ENCODE data around the gene ZNF33B. TPM values are rescaled to one million over a fixed set of nuclear protein-coding genes. Genes with fewer than 3 reads are reported as not detected.
A peak's percentile ranks its signal among the peaks of the same experiment; 100 is the strongest.
"Not testable (repeated sequence)": the region's sequence is repeated elsewhere in the genome, so short reads cannot be mapped to it uniquely, and the experiment has no call there.

The ZNF33B gene
- total RNA-seq (10 to 100 TPM; 21.0 to 25.5 TPM), polyA plus RNA-seq (ENCODE audit: insufficient read length in 6 of 6) (10 to 100 TPM; 34.6 to 46.9 (median 39.8) TPM)
- long read RNA-seq, donor 1, full-length matches to known transcripts: 3 of 8 reads
- long read RNA-seq, donor 1, partial matches to known transcripts: 5 of 8 reads
- long read RNA-seq, donor 1, other reads (novel, unspliced or antisense): 0 of 8 reads
- long read RNA-seq, donor 2, full-length matches to known transcripts: 3 of 10 reads
- long read RNA-seq, donor 2, partial matches to known transcripts: 0 of 10 reads
- long read RNA-seq, donor 2, other reads (novel, unspliced or antisense): 7 of 10 reads
- long read RNA-seq, donor 3, full-length matches to known transcripts: 1 of 1 reads
- long read RNA-seq, donor 3, partial matches to known transcripts: 0 of 1 reads
- long read RNA-seq, donor 3, other reads (novel, unspliced or antisense): 0 of 1 reads
- long read RNA-seq, donor 4, full-length matches to known transcripts: 1 of 3 reads
- long read RNA-seq, donor 4, partial matches to known transcripts: 0 of 3 reads
- long read RNA-seq, donor 4, other reads (novel, unspliced or antisense): 2 of 3 reads
- long read RNA-seq, donor 5, full-length matches to known transcripts: 5 of 5 reads
- long read RNA-seq, donor 5, partial matches to known transcripts: 0 of 5 reads
- long read RNA-seq, donor 5, other reads (novel, unspliced or antisense): 0 of 5 reads
- long read RNA-seq, donor 6, full-length matches to known transcripts: 4 of 4 reads
- long read RNA-seq, donor 6, partial matches to known transcripts: 0 of 4 reads
- long read RNA-seq, donor 6, other reads (novel, unspliced or antisense): 0 of 4 reads
- long read RNA-seq, donor 7: 0 reads
- long read RNA-seq, donor 8, partial matches to known transcripts: 0 of 1 reads
- long read RNA-seq, donor 8, other reads (novel, unspliced or antisense): 0 of 1 reads
- long read RNA-seq, donor 9: 0 reads
- long read RNA-seq, donor 10, partial matches to known transcripts: 1 of 6 reads
- long read RNA-seq, donor 10, other reads (novel, unspliced or antisense): 4 of 6 reads
- long read RNA-seq, donor 11, partial matches to known transcripts: 0 of 9 reads
- long read RNA-seq, donor 11, other reads (novel, unspliced or antisense): 9 of 9 reads
- long read RNA-seq, donor 12, full-length matches to known transcripts: 1 of 1 reads
- long read RNA-seq, donor 12, partial matches to known transcripts: 0 of 1 reads
- long read RNA-seq, donor 12, other reads (novel, unspliced or antisense): 0 of 1 reads

GRCh38 chr10:42638055-42638820, at the start of gene ZNF33B:
ZNF33B (minus strand) TSS chr10:42638570; CDS start chr10:42636928, 1,642 bp downstream.
- H3K4me3 ChIP-seq: peak within 1 kb of the TSS; percentile 75 to 87
- H3K9me3 ChIP-seq: no peaks in the 10 kb centered on the region
- intact Hi-C loops (cut with DNase I): no loop called here
- no peaks in the 10 kb centered on the region for H3K27me3 ChIP-seq
- peaks cover 0 to 10% of the 10 kb centered on the region in 2 donors for H3K4me1 ChIP-seq
- peaks cover 0 to 17% of the 10 kb centered on the region in 2 donors for H3K36me3 ChIP-seq
- ATAC-seq (peak; percentile 98), DNase-seq (peak; percentile 91 to 98 (median 96))
- TF ChIP-seq, protein P1, sequence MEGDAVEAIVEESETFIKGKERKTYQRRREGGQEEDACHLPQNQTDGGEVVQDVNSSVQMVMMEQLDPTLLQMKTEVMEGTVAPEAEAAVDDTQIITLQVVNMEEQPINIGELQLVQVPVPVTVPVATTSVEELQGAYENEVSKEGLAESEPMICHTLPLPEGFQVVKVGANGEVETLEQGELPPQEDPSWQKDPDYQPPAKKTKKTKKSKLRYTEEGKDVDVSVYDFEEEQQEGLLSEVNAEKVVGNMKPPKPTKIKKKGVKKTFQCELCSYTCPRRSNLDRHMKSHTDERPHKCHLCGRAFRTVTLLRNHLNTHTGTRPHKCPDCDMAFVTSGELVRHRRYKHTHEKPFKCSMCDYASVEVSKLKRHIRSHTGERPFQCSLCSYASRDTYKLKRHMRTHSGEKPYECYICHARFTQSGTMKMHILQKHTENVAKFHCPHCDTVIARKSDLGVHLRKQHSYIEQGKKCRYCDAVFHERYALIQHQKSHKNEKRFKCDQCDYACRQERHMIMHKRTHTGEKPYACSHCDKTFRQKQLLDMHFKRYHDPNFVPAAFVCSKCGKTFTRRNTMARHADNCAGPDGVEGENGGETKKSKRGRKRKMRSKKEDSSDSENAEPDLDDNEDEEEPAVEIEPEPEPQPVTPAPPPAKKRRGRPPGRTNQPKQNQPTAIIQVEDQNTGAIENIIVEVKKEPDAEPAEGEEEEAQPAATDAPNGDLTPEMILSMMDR (IDR thresholded peaks at IDR 0.05): no peak
- peak within 1 kb of the TSS; percentile 98 for H3K27ac ChIP-seq

GRCh38 chr10:42684517-42684916, 46.1 kb upstream of the ZNF33B start:
- Histone ChIP-seq H3K27ac (no peak overlapping the region), H3K4me1 (no peaks in the 10 kb centered on the region), H3K9me3 (no peaks in the 10 kb centered on the region), H3K4me3 (no peak overlapping the region), H3K36me3 (no peaks in the 10 kb centered on the region), H3K27me3 (no peaks in the 10 kb centered on the region)
- no peak for ATAC-seq
- DNase-seq: no peak
- intact Hi-C loops (cut with DNase I): no loop called here
- TF ChIP-seq, protein P1 (IDR thresholded peaks at IDR 0.05): no peak

DNA sequence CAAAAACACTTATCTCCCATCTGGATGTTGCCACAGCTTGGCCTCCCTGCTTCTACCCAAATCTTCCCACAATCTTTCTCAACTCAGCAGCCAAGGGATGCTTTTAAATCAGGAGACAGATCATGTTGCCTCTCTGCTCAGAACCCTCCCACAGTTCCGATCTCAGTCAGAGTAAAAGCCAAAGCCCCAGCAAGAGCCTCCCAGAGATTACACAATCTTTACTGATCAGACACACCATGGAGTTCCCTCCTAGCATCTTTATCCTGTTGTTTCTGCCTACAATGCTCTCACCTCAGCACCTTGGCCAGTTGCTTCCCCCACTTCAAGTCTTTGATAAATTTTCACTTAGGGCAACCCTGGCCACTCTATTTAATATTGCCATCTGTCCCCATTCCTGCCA, 41.9 kb upstream of the ZNF33B start:
- Histone ChIP-seq H3K9me3 (peaks cover 0 to 2% of the 10 kb centered on the region in 2 donors), H3K4me1 (no peaks in the 10 kb centered on the region), H3K27me3 (no peaks in the 10 kb centered on the region), H3K4me3 (no peak overlapping the region), H3K36me3 (no peaks in the 10 kb centered on the region), H3K27ac (no peak overlapping the region)
- DNase-seq (no peak), ATAC-seq (no peak)
- intact Hi-C loops (cut with DNase I): no loop called here
- TF ChIP-seq, protein P1 (IDR thresholded peaks at IDR 0.05): no peak

DNA sequence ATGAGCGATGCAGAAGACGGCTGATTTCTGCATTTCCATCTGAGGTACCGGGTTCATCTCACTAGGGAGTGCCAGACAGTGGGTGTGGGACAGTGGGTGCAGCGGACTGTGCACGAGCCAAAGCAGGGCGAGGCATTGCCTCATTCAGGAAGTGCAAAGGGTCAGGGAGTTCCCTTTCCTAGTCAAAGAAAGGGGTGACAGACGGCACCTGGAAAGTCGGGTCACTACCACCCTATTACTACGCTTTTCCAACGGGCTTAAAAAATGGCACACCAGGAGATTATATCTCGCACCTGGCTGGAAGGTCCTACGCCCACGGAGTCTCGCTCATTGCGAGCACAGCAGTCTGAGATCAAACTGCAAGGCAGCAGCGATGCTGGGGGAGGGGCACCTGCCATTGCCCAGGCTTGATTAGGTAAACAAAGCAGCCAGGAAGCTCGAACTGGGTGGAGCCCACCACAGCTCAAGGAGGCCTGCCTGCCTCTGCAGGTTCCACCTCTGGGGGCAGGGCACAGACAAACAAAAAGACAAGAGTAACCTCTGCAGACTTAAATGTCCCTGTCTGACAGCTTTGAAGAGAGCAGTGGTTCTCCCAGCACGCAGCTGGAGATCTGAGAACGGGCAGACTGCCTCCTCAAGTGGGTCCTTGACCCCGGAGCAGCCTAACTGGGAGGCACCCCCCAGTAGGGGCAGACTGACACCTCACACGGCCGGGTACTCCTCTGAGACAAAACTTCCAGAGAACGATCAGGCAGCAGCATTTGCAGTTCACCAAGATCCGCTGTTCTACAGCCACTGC, 27.0 kb upstream of the ZNF33B start:
- H3K4me3 ChIP-seq; DNase-seq; H3K27ac ChIP-seq; intact Hi-C loops (cut with DNase I); H3K27me3 ChIP-seq; H3K36me3 ChIP-seq; H3K9me3 ChIP-seq; ATAC-seq; H3K4me1 ChIP-seq: not testable (repeated sequence)

Data from left lung (tissue), 14 donors.